Choroid plexus epithelial cell (primary cell): ENCODE results near the gene NAGA.
"Not testable (repeated sequence)": the region's sequence is repeated elsewhere in the genome, so short reads cannot be mapped to it uniquely, and the experiment has no call there.

Source experiments
- DNase-seq: peaks from one replicate; pipeline ENCODE4 v3.0.0-alpha.2; 2010; ENCODE audit warnings: low read depth
- H3K4me3 ChIP-seq: 2 replicates; pipeline ENCODE4 v1.5.1; 2011; ENCODE audit warnings: low read depth, mild to moderate bottlenecking, control low read depth, low read length, moderate library complexity
- TF ChIP-seq, protein P1 (sequence below): conservative IDR thresholded peaks from 2 replicates; pipeline ENCODE4 v1.5.1; 2011; ENCODE audit warnings: low read depth, mild to moderate bottlenecking, control low read depth, inconsistent platforms, low read length, moderate library complexity

NAGA gene

DNA sequence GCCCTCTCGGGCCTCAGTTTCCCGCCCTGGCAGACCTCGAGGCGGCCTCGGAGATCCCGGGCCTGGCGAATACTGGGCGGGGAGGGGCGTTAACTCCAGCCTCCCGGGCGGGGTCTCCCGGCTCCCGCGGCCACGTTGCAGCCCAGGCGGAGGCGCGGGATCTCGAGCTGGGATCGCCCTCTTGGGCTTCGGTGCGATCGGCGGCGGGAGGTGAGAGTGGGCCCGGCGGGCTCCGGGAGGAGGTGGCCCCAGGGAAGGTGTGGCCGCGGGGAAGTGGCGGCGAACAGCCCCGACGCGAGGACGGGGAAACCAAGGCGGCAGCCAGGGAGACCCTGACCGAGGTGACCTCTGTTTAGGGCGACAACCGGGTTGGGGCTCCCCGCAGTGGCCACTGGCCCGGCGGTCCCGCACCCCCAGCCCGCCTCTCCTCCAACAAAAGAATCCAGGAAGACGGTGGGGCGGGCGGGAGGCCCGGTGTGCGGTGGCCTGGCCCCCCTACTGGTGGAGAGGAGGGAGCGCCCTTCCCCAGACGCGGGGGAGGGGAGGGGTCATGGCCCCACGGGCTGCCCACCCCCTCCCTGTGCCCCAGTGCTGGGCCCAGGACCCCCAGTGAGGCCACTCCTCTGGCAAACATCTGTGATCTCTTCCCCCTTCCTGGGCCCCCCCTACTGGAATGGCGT is 3.7 kb upstream of the NAGA start, which contains the start of gene PHETA2:
Gene PHETA2 (plus strand): TSS at position 117 of the 680 bp plus-strand sequence. CDS start 3,046 bp downstream, outside the sequence.
- H3K4me3 ChIP-seq, result peak within 1 kb of the TSS; percentile 87
- DNase-seq, result peak; percentile 61
- TF ChIP-seq, protein P1, sequence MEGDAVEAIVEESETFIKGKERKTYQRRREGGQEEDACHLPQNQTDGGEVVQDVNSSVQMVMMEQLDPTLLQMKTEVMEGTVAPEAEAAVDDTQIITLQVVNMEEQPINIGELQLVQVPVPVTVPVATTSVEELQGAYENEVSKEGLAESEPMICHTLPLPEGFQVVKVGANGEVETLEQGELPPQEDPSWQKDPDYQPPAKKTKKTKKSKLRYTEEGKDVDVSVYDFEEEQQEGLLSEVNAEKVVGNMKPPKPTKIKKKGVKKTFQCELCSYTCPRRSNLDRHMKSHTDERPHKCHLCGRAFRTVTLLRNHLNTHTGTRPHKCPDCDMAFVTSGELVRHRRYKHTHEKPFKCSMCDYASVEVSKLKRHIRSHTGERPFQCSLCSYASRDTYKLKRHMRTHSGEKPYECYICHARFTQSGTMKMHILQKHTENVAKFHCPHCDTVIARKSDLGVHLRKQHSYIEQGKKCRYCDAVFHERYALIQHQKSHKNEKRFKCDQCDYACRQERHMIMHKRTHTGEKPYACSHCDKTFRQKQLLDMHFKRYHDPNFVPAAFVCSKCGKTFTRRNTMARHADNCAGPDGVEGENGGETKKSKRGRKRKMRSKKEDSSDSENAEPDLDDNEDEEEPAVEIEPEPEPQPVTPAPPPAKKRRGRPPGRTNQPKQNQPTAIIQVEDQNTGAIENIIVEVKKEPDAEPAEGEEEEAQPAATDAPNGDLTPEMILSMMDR, result peak; percentile 57

DNA sequence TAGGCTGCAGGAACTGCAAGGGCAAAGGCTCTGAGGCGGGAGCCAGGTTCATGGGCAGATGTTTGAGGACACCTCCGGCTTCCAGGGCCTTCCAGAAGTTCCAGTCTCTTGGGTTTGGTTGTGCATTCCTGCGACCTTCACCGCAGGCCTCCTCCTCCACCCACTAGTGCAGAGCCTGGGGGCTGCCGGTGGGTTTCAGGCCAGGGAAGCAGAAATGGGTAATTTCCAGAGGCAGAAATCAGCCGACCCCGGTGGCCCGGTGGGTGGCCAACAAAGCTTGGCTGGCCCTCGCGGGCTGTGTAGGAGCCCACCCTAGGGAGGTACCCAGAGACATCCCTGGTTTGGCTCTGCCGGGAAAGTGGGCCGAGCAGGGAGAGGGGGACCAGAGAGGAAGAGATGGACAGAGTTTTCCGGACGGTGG is 3.0 kb upstream of the NAGA start:
- peak overlapping the region; percentile 87 for H3K4me3 ChIP-seq
- TF ChIP-seq, protein P1, result no peak
- DNase-seq, result no peak

DNA sequence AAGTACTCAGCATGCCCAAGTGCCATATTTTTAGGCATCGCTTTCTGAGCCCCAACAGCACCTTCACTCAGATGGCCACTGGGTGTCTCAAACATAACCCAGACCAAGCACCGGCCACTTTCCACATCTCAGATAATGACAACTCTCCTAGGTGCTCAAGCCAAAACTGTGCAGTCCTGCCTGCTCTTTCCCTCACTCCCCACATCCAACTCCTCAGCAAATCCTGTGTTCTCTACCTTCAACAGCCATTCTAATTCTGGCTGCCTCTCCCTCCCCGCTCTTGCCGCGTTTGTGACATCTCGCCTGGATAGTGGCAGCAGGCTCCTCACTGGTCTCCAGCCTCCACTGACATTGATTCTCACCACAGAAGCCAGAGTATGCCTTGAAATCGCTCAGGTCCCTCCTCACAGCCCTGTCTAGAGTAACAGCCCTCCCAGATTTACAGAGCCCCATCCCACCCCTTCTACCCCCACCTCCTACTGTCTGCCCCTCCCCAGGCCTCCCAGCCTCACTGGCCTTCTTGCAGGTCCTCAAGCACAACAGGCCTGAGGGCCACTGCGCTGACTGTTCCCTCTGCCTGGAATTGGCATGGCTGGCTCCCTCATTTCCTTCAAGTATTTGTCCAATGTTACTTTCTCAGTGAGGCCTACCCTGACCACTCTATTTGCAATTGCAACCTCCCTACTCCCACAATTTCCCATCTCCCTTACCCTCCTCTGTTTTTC is 2.2 kb upstream of the NAGA start:
- DNase-seq, result no peak
- H3K4me3 ChIP-seq, result no peak overlapping the region
- TF ChIP-seq, protein P1, result peak; percentile 24

DNA sequence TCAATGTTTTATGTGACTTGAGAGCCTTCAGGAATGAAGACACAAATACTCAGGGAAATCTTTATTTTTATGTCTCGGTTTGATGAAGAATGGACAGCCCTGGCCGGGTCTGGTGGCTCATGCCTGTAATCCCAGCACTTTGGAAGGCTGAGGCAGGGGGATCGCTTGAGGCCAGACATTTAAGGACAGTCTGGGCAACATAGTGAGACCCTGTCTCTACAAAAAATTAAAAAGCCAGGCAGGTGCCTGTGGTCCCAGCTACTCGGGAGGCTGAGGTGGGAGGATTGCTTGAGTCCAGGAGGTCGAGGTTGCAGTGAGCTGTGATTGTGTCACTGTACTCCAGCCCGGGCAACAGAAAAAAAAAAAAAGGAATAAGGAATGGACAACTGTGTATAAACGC is 896 bp upstream of the NAGA start:
- not testable (repeated sequence) for DNase-seq, H3K4me3 ChIP-seq

DNA sequence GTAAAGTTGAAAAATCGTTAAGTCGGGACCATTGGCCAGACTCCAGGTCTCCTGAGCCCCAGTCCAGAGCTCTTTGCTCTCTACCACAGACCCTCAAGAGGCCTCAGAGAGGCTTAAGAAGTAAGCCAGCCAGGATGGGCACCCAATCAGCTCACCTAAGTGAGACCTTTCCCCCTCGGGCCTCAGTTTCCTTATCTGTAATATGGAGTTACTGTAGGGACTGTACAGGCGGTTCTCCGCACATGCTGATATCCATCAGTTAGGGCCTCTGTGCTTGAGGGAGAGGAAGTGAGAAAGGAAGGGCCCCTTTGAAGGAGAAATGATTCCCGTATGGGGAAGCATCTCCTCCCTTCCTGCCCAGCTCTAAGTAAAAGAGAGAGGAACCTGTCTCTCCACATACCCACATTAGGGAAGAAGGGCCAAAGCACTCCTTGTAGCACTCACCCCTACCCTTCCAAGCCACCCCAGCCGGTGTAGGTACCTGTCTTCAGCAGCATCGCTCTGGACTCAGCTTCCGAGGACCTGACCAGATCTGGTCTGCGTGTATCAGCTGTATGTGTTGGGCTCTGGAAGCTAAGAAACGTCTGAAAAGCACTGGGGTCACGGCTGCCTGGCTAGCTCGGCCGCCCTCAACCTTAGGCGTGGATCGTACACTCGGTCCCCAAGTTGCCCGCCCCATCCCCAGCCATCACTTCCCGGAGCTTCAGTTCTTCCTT is 653 bp downstream of the NAGA start:
- TF ChIP-seq, protein P1, result no peak
- H3K4me3 ChIP-seq, result peak overlapping the region; percentile 71
- no peak for DNase-seq

DNA sequence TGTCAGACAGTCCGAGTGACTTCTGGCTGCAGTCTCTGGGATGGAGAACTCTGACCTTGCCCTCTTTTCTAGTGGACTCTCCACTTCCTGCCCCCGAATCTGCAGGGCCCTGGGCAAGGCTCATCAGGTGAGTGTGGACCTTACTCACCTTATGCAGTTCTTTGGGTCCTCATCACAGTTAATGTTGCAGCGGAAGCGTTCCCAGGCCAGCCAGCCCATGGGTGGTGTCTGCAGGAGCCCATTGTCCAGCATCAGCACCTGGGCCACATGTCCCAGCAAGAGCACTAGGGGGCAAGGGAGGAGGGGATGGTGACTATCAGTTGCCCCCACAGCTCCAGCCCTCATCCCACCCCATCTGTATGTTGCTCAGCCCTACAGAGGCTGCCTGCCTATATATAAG is 2.3 kb downstream of the NAGA start:
- no peak for DNase-seq
- TF ChIP-seq, protein P1, result no peak

DNA sequence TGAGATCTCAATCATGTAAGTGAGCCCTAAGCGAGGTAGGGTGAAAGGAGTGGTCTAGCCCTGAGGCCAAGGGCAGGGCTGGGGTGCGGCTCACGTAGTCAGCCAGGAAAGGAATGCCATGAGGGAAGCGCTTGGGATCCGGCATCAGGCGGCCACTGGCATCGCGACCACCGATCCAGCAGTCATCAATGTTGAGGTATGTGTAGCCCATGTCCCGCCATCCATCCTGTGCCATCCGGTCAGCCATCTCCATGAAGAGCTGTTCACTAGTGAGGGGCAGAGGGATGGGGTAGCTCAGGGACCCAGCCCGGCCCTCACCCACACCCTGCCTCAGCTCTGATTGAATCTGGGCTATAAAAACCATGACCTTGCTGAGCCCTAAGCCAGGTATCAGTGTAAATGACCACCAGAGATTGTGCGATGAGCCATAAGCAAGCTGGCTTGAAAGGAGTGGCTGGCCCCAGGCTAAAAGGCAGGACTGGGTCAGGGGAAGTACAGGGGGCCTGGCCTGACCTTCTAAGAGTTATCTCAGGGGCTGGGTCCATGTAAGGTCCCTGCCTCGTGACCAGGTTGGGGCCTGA is 2.9 kb downstream of the NAGA start:
- H3K4me3 ChIP-seq, result no peak overlapping the region
- TF ChIP-seq, protein P1, result no peak
- DNase-seq, result no peak

More for the DNA sequence above, 2.3 kb downstream of the NAGA start:
- H3K4me3 ChIP-seq, result no peak overlapping the region
